ENCODE measurements around the gene ABCG8. TPM values are rescaled to one million over a fixed set of nuclear protein-coding genes. Genes with fewer than 3 reads are reported as not detected.

The ABCG8 gene
- total and polyA plus RNA-seq, 9 of the 15 experiments (the other 6 are each of a cell fraction or from before 2014, with no cell fraction given), result not detected

DNA sequence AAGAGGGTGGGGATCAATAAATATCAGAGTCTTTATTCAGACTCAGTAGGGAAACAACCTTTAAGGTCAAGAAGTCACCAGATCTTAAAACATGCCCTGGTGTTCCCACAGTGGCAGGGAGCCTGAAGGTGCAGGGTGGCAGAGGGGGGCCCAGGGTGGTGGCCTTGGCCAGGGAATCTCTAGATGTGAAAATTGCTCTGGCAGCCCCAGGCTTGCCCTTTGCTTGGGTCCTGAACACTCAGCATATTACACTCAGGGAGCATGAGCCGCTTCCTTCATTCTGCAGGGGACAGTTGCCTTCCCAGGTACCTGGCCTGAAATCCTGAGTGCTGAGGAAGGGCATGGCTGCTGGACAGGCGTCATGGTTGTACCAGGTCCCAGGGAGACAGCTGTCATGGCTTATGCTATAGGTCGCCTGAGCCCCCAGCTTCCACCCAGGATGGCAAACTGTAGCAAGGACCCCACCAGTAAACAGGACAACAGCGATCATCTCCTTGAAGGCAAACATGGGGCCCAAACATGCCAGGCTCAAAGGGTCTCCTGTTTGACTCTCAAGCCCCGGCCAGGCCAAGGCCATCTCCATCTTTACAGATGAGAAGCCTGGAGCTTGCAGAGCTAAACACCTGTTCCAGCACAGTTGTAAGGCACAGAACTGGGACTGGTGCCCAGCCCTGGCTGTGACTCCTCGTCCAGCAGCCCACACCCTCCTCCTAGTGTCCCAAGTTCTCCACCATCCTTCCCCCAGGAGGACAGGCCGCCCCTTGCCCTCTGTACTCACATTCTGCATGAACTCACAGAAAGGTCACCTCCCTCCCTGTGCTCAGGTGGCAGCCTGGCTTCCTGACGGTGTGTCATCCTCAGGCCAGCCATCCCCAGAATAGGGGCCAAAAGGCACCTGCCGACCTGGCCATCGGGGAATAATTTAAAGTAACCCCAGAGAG, 14.6 kb downstream of the ABCG8 start:
- no TSS peak for BruUV-seq (replicated peaks)
- no peak overlapping the region for H3K4me3 ChIP-seq
- in situ Hi-C loops (cut with MboI) (no loop called here), intact Hi-C loops (cut with micrococcal nuclease) (no loop called here)
- no peaks in the 10 kb centered on the region for H3K79me2 ChIP-seq (ENCODE audit: control insufficient read depth, insufficient read depth, low read length)
- H3K27ac ChIP-seq (ENCODE audit: extremely low read depth, low read depth, low read length), result no peak overlapping the region
- POLR2A ChIA-PET, result interaction anchor here (0.6 kb wide), 2 partner anchors 147 to 689 kb away, joined by 3 read pairs; no protein-coding TSS in a partner anchor
- DNase-seq (ENCODE audit: extremely low read depth in 1 of 4, low spot score in 3 of 4) (peak in 2 of 4 experiments; percentile 3 to 4), FAIRE-seq (no peak), ATAC-seq (no peak)
- CTCF ChIA-PET (ENCODE audit: low intra/inter-chr PET ratio), result no interaction called here
- H3K9me1 ChIP-seq (ENCODE audit: control insufficient read depth, insufficient read depth, low read length), result no peaks in the 10 kb centered on the region
- peaks cover 24 to 44% of the 10 kb centered on the region in 2 experiments for H3K27me3 ChIP-seq (ENCODE audit: control insufficient read depth in 2 of 2, insufficient read depth in 2 of 2, low read length in 2 of 2)
- H4K20me1 ChIP-seq (replicated peaks; ENCODE audit: control insufficient read depth, insufficient read depth, low read length), result peaks cover 4% of the 10 kb centered on the region; the same call in 1 of the 2 replicates
- H3K4me1 ChIP-seq (replicated peaks in 1 of 2; ENCODE audit: control insufficient read depth in 2 of 2, insufficient read depth in 2 of 2, low read length in 2 of 2), result no peaks in the 10 kb centered on the region; a peak in 1 of 5 replicates
- no peaks in the 10 kb centered on the region for H3K9me3 ChIP-seq (replicated peaks; ENCODE audit: control insufficient read depth, insufficient read depth, low read depth, low read length)
- 2% methylated on average over 10 of the region's 10 CpGs for WGBS (ENCODE audit: insufficient coverage, low coverage, missing lambda C conversion rate)
- H3K9ac ChIP-seq (ENCODE audit: insufficient read depth in 1 of 2, low read depth in 2 of 2, low read length in 2 of 2), result no peak overlapping the region
- H3K36me3 ChIP-seq (ENCODE audit: control insufficient read depth, insufficient read depth, low read length), result no peaks in the 10 kb centered on the region
- no peak for TF ChIP-seq JUNB (CRISPR knock-in tag; conservative IDR thresholded peaks at IDR 0.05)
- TF ChIP-seq TRIM28 (IDR thresholded peaks at IDR 0.05), result no peak
- H3K4me2 ChIP-seq (ENCODE audit: insufficient read depth, low read length), result no peak overlapping the region
- H2AFZ ChIP-seq (ENCODE audit: low read depth, low read length), result no peak overlapping the region

DNA sequence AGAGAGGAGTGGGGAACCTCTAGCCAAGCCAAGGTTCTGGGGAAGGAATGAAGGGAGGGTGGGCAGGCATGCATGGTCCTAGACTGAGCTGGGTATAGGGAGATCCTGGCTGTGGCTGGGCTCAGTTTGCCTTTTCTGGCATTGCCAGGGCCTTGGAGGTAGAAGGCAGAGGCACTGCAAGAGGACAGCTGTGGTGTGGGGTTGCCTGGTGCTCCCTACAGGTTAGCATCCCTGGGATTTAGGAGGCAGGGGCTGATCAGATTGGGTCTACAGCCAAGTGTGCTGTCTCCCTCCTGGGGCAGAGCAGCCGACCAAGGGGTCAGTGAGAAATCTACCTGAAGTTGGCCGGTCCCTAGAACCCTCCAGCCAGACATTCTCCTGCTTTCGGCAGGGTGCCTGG, 15.9 kb downstream of the ABCG8 start:
- Histone ChIP-seq H3K9me1 (ENCODE audit: control insufficient read depth, insufficient read depth, low read length) (no peaks in the 10 kb centered on the region), H3K27ac (ENCODE audit: extremely low read depth, low read depth, low read length) (no peak overlapping the region), H3K36me3 (ENCODE audit: control insufficient read depth, insufficient read depth, low read length) (no peaks in the 10 kb centered on the region), H3K9me3 (replicated peaks; ENCODE audit: control insufficient read depth, insufficient read depth, low read depth, low read length) (no peaks in the 10 kb centered on the region), H4K20me1 (replicated peaks; ENCODE audit: control insufficient read depth, insufficient read depth, low read length) (peaks cover 4% of the 10 kb centered on the region; the same call in 1 of the 2 replicates), H3K4me1 (replicated peaks in 1 of 2; ENCODE audit: control insufficient read depth in 2 of 2, insufficient read depth in 2 of 2, low read length in 2 of 2) (no peaks in the 10 kb centered on the region; a peak in 1 of 5 replicates), H3K27me3 (ENCODE audit: control insufficient read depth in 2 of 2, insufficient read depth in 2 of 2, low read length in 2 of 2) (peaks cover 24 to 39% of the 10 kb centered on the region in 2 experiments), H3K4me3 (no peak overlapping the region), H3K79me2 (ENCODE audit: control insufficient read depth, insufficient read depth, low read length) (no peaks in the 10 kb centered on the region), H3K4me2 (ENCODE audit: insufficient read depth, low read length) (no peak overlapping the region), H2AFZ (ENCODE audit: low read depth, low read length) (no peak overlapping the region), H3K9ac (ENCODE audit: insufficient read depth in 1 of 2, low read depth in 2 of 2, low read length in 2 of 2) (no peak overlapping the region)
- WGBS (ENCODE audit: insufficient coverage, low coverage, missing lambda C conversion rate), result 4% methylated on average over 3 of the region's 3 CpGs
- ChIA-PET CTCF (ENCODE audit: low intra/inter-chr PET ratio) (no interaction called here), POLR2A (no interaction called here)
- FAIRE-seq (no peak), ATAC-seq (no peak), DNase-seq (ENCODE audit: extremely low read depth in 1 of 4, low spot score in 3 of 4) (peak in 1 of 4 experiments; percentile 2)
- in situ Hi-C loops (cut with MboI) (no loop called here), intact Hi-C loops (cut with micrococcal nuclease) (no loop called here)
- no TSS peak for BruUV-seq (replicated peaks)
- TF ChIP-seq ZBTB40 (IDR thresholded peaks at IDR 0.05) (no peak), ZBTB40 (CRISPR knock-in tag; IDR thresholded peaks at IDR 0.05) (no peak), RFX7 (CRISPR knock-in tag; IDR thresholded peaks at IDR 0.05) (no peak), SPI1 (IDR thresholded peaks at IDR 0.05; ENCODE audit: borderline replicate concordance, low read depth, low read length) (no peak)

Data from K562 (cell line).